Upper lobe of right lung (tissue), 1 donor: ENCODE data around the gene ZNF688. TPM values are rescaled to one million over a fixed set of nuclear protein-coding genes. Genes with fewer than 3 reads are reported as not detected.
A peak's percentile ranks its signal among the peaks of the same experiment; 100 is the strongest.

Experiments used
- ATAC-seq: fragments of 200-7000 bp; cut with Tn5 transposase; one replicate; pipeline ENCODE4 v1.9.1; 2020; ENCODE audit warnings: mild to moderate bottlenecking, moderate library complexity
- DNase-seq: peaks from one replicate; pipeline ENCODE4 v3.0.0-alpha.2; 2020
- H3K27ac ChIP-seq: fragments of 200-600 bp; one replicate; pipeline ENCODE4 v1.8.0; 2022
- H3K27me3 ChIP-seq: fragments of 200-600 bp; one replicate; pipeline ENCODE4 v1.8.0; 2022; ENCODE audit warnings: mild to moderate bottlenecking
- H3K36me3 ChIP-seq: fragments of 200-600 bp; one replicate; pipeline ENCODE4 v1.8.0; 2022
- H3K4me1 ChIP-seq: fragments of 200-600 bp; one replicate; pipeline ENCODE4 v1.8.0; 2022
- H3K4me3 ChIP-seq: fragments of 200-600 bp; one replicate; pipeline ENCODE4 v1.8.0; 2022; ENCODE audit warnings: mild to moderate bottlenecking
- H3K9me3 ChIP-seq: fragments of 200-600 bp; one replicate; pipeline ENCODE4 v1.8.0; 2022
- intact Hi-C: fragments of 100-400 bp; cut with DNase I; formaldehyde crosslinking; loops from one replicate; pipeline ENCODE4 v1.11.0; 2022
- total RNA-seq: library from RNA; stranded (reverse); fragmentation: NEBNext Ultra II Directional; extraction: Animal tissue kit (Norgen Biotek cat#: 25700); gene quantifications from one replicate; pipeline ENCODE4 v1.2.1, GENCODE V29; 2021
- TF ChIP-seq, protein P1 (sequence below): fragments of 200-600 bp; IDR thresholded peaks from one replicate; pipeline ENCODE4 v1.8.0; 2022; ENCODE audit warnings: antibody characterized with exemption
- donor health status: DM: no; HTN: yes; CAD: no; lungs with severe emphysema.

ZNF688 gene
- total RNA-seq, 1 donor from 2014 or later = 13.1 TPM

- Histone ChIP-seq H3K27me3 (no peaks in the 10 kb centered on the region), H3K4me3 (no peak overlapping the region), H3K36me3 (peaks cover 15% of the 10 kb centered on the region), H3K9me3 (no peaks in the 10 kb centered on the region), H3K27ac (no peak overlapping the region), H3K4me1 (peaks cover 17% of the 10 kb centered on the region)
- intact Hi-C loops = no loop called here
- ATAC-seq = no peak
- TF ChIP-seq, protein P1, sequence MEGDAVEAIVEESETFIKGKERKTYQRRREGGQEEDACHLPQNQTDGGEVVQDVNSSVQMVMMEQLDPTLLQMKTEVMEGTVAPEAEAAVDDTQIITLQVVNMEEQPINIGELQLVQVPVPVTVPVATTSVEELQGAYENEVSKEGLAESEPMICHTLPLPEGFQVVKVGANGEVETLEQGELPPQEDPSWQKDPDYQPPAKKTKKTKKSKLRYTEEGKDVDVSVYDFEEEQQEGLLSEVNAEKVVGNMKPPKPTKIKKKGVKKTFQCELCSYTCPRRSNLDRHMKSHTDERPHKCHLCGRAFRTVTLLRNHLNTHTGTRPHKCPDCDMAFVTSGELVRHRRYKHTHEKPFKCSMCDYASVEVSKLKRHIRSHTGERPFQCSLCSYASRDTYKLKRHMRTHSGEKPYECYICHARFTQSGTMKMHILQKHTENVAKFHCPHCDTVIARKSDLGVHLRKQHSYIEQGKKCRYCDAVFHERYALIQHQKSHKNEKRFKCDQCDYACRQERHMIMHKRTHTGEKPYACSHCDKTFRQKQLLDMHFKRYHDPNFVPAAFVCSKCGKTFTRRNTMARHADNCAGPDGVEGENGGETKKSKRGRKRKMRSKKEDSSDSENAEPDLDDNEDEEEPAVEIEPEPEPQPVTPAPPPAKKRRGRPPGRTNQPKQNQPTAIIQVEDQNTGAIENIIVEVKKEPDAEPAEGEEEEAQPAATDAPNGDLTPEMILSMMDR = no peak
- DNase-seq = no peak
These were observed 3.2 kb upstream of the ZNF688 start for GRCh38 chr16:30574678-30575077.

GRCh38 chr16:30570636-30571444 lies 674 bp downstream of the ZNF688 start:
- intact Hi-C loops = no loop called here
- ATAC-seq = peak; percentile 0
- peaks cover 17% of the 10 kb centered on the region for H3K4me1 ChIP-seq

GRCh38 chr16:30569746-30570635 lies 1.5 kb downstream of the ZNF688 start:
- Histone ChIP-seq H3K36me3 (no peaks in the 10 kb centered on the region), H3K4me1 (peaks cover 17% of the 10 kb centered on the region), H3K4me3 (peak overlapping the region; percentile 88), H3K27me3 (no peaks in the 10 kb centered on the region), H3K9me3 (no peaks in the 10 kb centered on the region), H3K27ac (peak overlapping the region; percentile 99)
- ATAC-seq (no peak), DNase-seq (no peak)
- intact Hi-C loops = no loop called here
- TF ChIP-seq, protein P1 = no peak

More at GRCh38 chr16:30570636-30571444, 674 bp downstream of the ZNF688 start:
- no peaks in the 10 kb centered on the region for H3K36me3 ChIP-seq
- TF ChIP-seq, protein P1 = no peak
- no peaks in the 10 kb centered on the region for H3K27me3 ChIP-seq
- H3K4me3 ChIP-seq = peak overlapping the region; percentile 88
- peak overlapping the region; percentile 99 for H3K27ac ChIP-seq
- peak; percentile 69 for DNase-seq
- H3K9me3 ChIP-seq = no peaks in the 10 kb centered on the region

GRCh38 chr16:30569281-30569680 lies 2.2 kb downstream of the ZNF688 start:
- DNase-seq (no peak), ATAC-seq (no peak)
- H3K4me1 ChIP-seq = peaks cover 17% of the 10 kb centered on the region
- no peaks in the 10 kb centered on the region for H3K9me3 ChIP-seq
- no peak overlapping the region for H3K27ac ChIP-seq
- TF ChIP-seq, protein P1 = no peak
- no peaks in the 10 kb centered on the region for H3K27me3 ChIP-seq
- H3K36me3 ChIP-seq = no peaks in the 10 kb centered on the region
- intact Hi-C loops = no loop called here
- no peak overlapping the region for H3K4me3 ChIP-seq

DNA sequence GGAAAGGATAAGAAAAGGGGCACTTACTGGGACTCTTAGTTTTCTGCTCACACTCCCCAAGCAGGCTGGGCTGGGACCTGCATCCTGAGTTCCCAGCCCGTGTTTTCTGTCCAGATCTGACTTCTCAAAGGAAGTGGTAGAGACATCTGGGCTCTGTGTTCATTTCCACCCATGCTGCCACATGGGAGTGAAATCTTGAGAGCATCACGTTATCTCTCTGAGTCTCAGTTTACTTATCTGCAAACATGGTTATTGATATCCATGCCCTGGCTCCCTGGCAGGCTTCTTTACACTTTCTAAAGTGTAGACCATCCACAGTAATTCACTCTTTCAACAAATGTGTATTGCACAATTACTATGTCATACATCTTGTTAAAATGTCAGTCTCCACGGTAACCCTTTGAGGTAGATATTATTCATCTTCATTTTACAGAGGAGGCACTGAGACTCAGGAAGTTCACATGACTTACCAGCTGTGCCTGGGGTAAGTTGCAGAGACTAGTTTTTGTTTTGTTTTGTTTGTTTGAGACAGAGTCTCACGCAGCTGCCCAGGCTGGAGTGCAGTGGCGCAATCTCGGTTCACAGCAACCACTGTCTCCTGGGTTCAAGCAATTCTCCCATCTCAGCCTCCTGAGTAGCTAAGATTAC lies 3.4 kb downstream of the ZNF688 start:
- TF ChIP-seq, protein P1 = no peak
- Histone ChIP-seq H3K4me3 (no peak overlapping the region), H3K36me3 (no peaks in the 10 kb centered on the region), H3K9me3 (no peaks in the 10 kb centered on the region), H3K27ac (no peak overlapping the region), H3K4me1 (peaks cover 17% of the 10 kb centered on the region), H3K27me3 (no peaks in the 10 kb centered on the region)
- DNase-seq (no peak), ATAC-seq (no peak)
- intact Hi-C loops = no loop called here
